Liver (tissue), 9 donors: ENCODE results near the gene PFN2. TPM values are rescaled to one million over a fixed set of nuclear protein-coding genes. Genes with fewer than 3 reads are reported as not detected.

Experiments
- DNase-seq: peaks from one replicate; pipeline ENCODE4 v3.0.0-alpha.2; 2017; ENCODE audit warnings: low spot score
- H3K27ac ChIP-seq, 2 donors: one replicate each; pipeline ENCODE4 v1.7.0; 2013; ENCODE audit warnings: inconsistent platforms in 2 of 2, low read length in 2 of 2, control low read depth in 1 of 2, low read depth in 1 of 2, mild to moderate bottlenecking in 1 of 2
- H3K27me3 ChIP-seq, 4 donors: one replicate each; pipeline versions ENCODE4 v1.6.1 to v1.7.0; 2013; ENCODE audit warnings: low read length in 3 of 4, inconsistent platforms in 1 of 4, mild to moderate bottlenecking in 1 of 4, moderate library complexity in 1 of 4; ENCODE audit not compliant: control insufficient read depth in 4 of 4, insufficient read depth in 4 of 4
- H3K36me3 ChIP-seq, 4 donors: one replicate each; pipeline versions ENCODE4 v1.6.1 to v1.7.0; 2013; ENCODE audit warnings: low read length in 3 of 4, mild to moderate bottlenecking in 3 of 4, low read depth in 1 of 4, moderate library complexity in 1 of 4; ENCODE audit not compliant: control insufficient read depth in 4 of 4, insufficient read depth in 3 of 4
- H3K4me1 ChIP-seq, 4 donors: one replicate each; pipeline versions ENCODE4 v1.6.1 to v1.7.0; 2013; ENCODE audit warnings: low read length in 3 of 4, mild to moderate bottlenecking in 3 of 4, moderate library complexity in 1 of 4; ENCODE audit not compliant: control insufficient read depth in 4 of 4, insufficient read depth in 4 of 4
- H3K4me3 ChIP-seq, 3 donors: one replicate each; pipeline versions ENCODE4 v1.6.1 to v1.7.0; 2013; ENCODE audit warnings: low read length in 3 of 3, control low read depth in 1 of 3, low read depth in 1 of 3, mild to moderate bottlenecking in 1 of 3
- H3K9ac ChIP-seq, 2 donors: one replicate each; pipeline ENCODE4 v1.7.0; 2013; ENCODE audit warnings: low read length in 2 of 2, mild to moderate bottlenecking in 2 of 2, moderate library complexity in 2 of 2, control low read depth in 1 of 2, low read depth in 1 of 2
- H3K9me3 ChIP-seq, 4 donors: one replicate each; pipeline versions ENCODE4 v1.6.1 to v1.7.0; 2013; ENCODE audit warnings: low read length in 3 of 4; ENCODE audit not compliant: control insufficient read depth in 4 of 4
- EGR1 ChIP-seq, 2 donors: IDR thresholded peaks; 2 replicates each; pipeline ENCODE4 v1.6.1; 2016 to 2018; ENCODE audit warnings: antibody characterized with exemption in 2 of 2, low read depth in 2 of 2
- FOXA1 ChIP-seq: IDR thresholded peaks from 2 replicates; pipeline ENCODE4 v1.6.1; 2016; ENCODE audit warnings: antibody characterized with exemption
- FOXA2 ChIP-seq: IDR thresholded peaks from 2 replicates; pipeline ENCODE4 v1.6.1; 2016; ENCODE audit warnings: antibody characterized with exemption
- GABPA ChIP-seq, 2 donors: IDR thresholded peaks in 1 of 2; conservative IDR thresholded peaks in 1 of 2; 2 replicates each; pipeline ENCODE4 v1.6.1; 2016; ENCODE audit warnings: antibody characterized with exemption in 2 of 2, mild to moderate bottlenecking in 1 of 2, moderate library complexity in 1 of 2
- HNF4A ChIP-seq, 2 donors: conservative IDR thresholded peaks; 2 replicates each; pipeline ENCODE4 v1.6.1; 2016; ENCODE audit warnings: antibody characterized with exemption in 2 of 2, mild to moderate bottlenecking in 2 of 2
- HNF4G ChIP-seq: IDR thresholded peaks from 2 replicates; pipeline ENCODE4 v1.6.1; 2016; ENCODE audit warnings: antibody characterized with exemption
- JUND ChIP-seq, 2 donors: IDR thresholded peaks; 2 replicates each; pipeline ENCODE4 v1.6.1; 2016; ENCODE audit warnings: antibody characterized with exemption in 2 of 2
- NR2F2 ChIP-seq: IDR thresholded peaks from 2 replicates; pipeline ENCODE4 v1.6.1; 2016; ENCODE audit warnings: antibody characterized with exemption
- RAD21 ChIP-seq, 2 donors: IDR thresholded peaks; 2 replicates each; pipeline ENCODE4 v1.6.1; 2016; ENCODE audit warnings: antibody characterized with exemption in 2 of 2, mild to moderate bottlenecking in 2 of 2
- RXRA ChIP-seq, 2 donors: IDR thresholded peaks; 2 replicates each; pipeline ENCODE4 v1.6.1; 2017 to 2018; ENCODE audit warnings: antibody characterized with exemption in 2 of 2, mild to moderate bottlenecking in 1 of 2
- TAF1 ChIP-seq: conservative IDR thresholded peaks from 2 replicates; pipeline ENCODE4 v1.6.1; 2016; ENCODE audit warnings: antibody characterized with exemption, mild to moderate bottlenecking
- YY1 ChIP-seq: IDR thresholded peaks from 2 replicates; pipeline ENCODE4 v1.6.1; 2016; ENCODE audit warnings: antibody characterized with exemption, mild to moderate bottlenecking
- WGBS: extraction: QIAGEN DNeasy Blood & Tissue Kit; methylation state at CpG from one replicate; pipeline ENCODE4 v1.1.7; 2013; 5-methylcytosine and 5-hydroxymethylcytosine counted together
- polyA plus RNA-seq, 2 donors: library from polyadenylated mRNA; stranded (reverse) in 1 of 2; unstranded in 1 of 2; fragments of 200-250 nt in 1 of 2; fragments of >200 nt in 1 of 2; fragmentation: Nextera tagmentation in 1 of 2; extraction: Ambion mirVana in 1 of 2; gene quantifications; one replicate each; pipeline versions ENCODE4 v1.2.1 to v1.2.3, GENCODE V29; 2013 to 2015
- total RNA-seq, 2 donors: library from RNA; depleted of rRNA; stranded (reverse); fragments of >200 nt; gene quantifications; one replicate each; pipeline ENCODE4 v1.2.3, GENCODE V29; 2014
- TF ChIP-seq, protein P1 (sequence below): fragments of 150-350 bp; IDR thresholded peaks from 2 replicates; pipeline ENCODE4 v1.5.1; 2017; ENCODE audit warnings: improper control_type of control experiment, low read depth, low read length; ENCODE audit not compliant: missing input control
- TF ChIP-seq, protein P2 (sequence below): IDR thresholded peaks from 2 replicates; pipeline ENCODE4 v1.6.1; 2016; ENCODE audit warnings: antibody characterized with exemption
- TF ChIP-seq, protein P3 (sequence below): IDR thresholded peaks from 2 replicates; pipeline ENCODE4 v1.6.1; 2016; ENCODE audit warnings: antibody characterized with exemption
- TF ChIP-seq, protein P4 (sequence below): IDR thresholded peaks from 2 replicates; pipeline ENCODE4 v1.6.1; 2016; ENCODE audit warnings: antibody characterized with exemption
- TF ChIP-seq, protein P5 (sequence below): IDR thresholded peaks from 2 replicates; pipeline ENCODE4 v1.6.1; 2016; ENCODE audit warnings: antibody characterized with exemption, mild to moderate bottlenecking
- donor health status: healthy.
- donor health status: healthy.
- donor health status: healthy.
- donor health status: healthy.
- donor health status: healthy.

Gene PFN2
- total and polyA plus RNA-seq, 4 donors = 8.2 to 15.1 (median 10.2) TPM

DNA sequence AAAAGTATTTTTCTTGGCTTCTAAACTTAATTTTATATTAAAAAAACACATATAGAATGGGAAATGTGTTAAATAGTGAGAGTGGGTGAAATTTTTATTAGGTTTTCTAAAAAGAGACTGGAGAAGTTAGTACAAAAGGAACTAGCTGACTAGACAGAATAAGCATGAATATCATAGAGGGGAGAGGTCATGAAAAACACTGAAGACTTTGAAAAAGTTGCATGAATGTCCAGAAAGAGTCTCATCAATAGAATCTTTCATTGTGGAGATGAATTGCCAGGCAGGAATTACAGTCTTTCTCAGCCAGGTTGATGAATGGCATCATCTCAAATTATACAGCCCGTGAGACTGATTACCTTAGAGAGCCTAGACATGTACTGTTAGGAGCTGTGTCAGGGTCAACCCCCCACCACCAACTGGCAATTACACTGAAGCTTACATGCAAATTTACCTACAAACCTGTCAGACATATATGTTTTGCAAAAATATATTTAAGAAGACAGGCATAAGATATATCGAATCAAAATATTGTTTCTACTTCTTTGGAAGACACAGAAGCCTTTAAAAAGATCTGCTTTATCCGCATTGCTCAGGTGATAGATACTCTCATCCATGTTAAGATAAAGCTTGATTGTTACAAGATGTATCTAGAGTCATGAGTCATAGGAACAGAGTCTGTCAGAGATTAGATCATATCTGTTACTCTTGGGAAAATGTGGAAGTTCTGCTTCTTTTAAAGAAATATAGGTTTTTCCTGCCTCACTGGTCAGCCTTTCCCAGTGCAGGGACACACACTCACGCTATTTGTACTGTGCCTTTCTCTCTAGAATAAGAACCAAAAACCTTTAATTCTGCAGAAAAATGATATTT, 34.8 kb upstream of the PFN2 start:
- Histone ChIP-seq H3K27me3 (no peaks in the 10 kb centered on the region), H3K36me3 (no peaks in the 10 kb centered on the region), H3K4me1 (no peaks in the 10 kb centered on the region), H3K4me3 (no peak overlapping the region), H3K9me3 (no peaks in the 10 kb centered on the region), H3K9ac (no peak overlapping the region), H3K27ac (no peak overlapping the region)
- 75% methylated on average over 4 of the region's 4 CpGs for WGBS
- TF ChIP-seq, protein P1, sequence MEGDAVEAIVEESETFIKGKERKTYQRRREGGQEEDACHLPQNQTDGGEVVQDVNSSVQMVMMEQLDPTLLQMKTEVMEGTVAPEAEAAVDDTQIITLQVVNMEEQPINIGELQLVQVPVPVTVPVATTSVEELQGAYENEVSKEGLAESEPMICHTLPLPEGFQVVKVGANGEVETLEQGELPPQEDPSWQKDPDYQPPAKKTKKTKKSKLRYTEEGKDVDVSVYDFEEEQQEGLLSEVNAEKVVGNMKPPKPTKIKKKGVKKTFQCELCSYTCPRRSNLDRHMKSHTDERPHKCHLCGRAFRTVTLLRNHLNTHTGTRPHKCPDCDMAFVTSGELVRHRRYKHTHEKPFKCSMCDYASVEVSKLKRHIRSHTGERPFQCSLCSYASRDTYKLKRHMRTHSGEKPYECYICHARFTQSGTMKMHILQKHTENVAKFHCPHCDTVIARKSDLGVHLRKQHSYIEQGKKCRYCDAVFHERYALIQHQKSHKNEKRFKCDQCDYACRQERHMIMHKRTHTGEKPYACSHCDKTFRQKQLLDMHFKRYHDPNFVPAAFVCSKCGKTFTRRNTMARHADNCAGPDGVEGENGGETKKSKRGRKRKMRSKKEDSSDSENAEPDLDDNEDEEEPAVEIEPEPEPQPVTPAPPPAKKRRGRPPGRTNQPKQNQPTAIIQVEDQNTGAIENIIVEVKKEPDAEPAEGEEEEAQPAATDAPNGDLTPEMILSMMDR = no peak
- TF ChIP-seq HNF4G = no peak
- TF ChIP-seq, protein P2, sequence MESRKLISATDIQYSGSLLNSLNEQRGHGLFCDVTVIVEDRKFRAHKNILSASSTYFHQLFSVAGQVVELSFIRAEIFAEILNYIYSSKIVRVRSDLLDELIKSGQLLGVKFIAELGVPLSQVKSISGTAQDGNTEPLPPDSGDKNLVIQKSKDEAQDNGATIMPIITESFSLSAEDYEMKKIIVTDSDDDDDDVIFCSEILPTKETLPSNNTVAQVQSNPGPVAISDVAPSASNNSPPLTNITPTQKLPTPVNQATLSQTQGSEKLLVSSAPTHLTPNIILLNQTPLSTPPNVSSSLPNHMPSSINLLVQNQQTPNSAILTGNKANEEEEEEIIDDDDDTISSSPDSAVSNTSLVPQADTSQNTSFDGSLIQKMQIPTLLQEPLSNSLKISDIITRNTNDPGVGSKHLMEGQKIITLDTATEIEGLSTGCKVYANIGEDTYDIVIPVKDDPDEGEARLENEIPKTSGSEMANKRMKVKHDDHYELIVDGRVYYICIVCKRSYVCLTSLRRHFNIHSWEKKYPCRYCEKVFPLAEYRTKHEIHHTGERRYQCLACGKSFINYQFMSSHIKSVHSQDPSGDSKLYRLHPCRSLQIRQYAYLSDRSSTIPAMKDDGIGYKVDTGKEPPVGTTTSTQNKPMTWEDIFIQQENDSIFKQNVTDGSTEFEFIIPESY = no peak
- TF ChIP-seq, protein P3, sequence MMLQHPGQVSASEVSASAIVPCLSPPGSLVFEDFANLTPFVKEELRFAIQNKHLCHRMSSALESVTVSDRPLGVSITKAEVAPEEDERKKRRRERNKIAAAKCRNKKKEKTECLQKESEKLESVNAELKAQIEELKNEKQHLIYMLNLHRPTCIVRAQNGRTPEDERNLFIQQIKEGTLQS = no peak
- no peak for TF ChIP-seq EGR1 (IDR thresholded peaks at IDR 0.05; ENCODE audit: low read depth in 2 of 2)
- TF ChIP-seq, protein P4, sequence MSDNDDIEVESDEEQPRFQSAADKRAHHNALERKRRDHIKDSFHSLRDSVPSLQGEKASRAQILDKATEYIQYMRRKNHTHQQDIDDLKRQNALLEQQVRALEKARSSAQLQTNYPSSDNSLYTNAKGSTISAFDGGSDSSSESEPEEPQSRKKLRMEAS = no peak
- no peak for TF ChIP-seq RAD21 (IDR thresholded peaks at IDR 0.05)
- no peak for TF ChIP-seq TAF1
- TF ChIP-seq HNF4A (conservative IDR thresholded peaks at IDR 0.05) = no peak
- TF ChIP-seq, protein P5, sequence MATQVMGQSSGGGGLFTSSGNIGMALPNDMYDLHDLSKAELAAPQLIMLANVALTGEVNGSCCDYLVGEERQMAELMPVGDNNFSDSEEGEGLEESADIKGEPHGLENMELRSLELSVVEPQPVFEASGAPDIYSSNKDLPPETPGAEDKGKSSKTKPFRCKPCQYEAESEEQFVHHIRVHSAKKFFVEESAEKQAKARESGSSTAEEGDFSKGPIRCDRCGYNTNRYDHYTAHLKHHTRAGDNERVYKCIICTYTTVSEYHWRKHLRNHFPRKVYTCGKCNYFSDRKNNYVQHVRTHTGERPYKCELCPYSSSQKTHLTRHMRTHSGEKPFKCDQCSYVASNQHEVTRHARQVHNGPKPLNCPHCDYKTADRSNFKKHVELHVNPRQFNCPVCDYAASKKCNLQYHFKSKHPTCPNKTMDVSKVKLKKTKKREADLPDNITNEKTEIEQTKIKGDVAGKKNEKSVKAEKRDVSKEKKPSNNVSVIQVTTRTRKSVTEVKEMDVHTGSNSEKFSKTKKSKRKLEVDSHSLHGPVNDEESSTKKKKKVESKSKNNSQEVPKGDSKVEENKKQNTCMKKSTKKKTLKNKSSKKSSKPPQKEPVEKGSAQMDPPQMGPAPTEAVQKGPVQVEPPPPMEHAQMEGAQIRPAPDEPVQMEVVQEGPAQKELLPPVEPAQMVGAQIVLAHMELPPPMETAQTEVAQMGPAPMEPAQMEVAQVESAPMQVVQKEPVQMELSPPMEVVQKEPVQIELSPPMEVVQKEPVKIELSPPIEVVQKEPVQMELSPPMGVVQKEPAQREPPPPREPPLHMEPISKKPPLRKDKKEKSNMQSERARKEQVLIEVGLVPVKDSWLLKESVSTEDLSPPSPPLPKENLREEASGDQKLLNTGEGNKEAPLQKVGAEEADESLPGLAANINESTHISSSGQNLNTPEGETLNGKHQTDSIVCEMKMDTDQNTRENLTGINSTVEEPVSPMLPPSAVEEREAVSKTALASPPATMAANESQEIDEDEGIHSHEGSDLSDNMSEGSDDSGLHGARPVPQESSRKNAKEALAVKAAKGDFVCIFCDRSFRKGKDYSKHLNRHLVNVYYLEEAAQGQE = no peak
- no peak for DNase-seq

DNA sequence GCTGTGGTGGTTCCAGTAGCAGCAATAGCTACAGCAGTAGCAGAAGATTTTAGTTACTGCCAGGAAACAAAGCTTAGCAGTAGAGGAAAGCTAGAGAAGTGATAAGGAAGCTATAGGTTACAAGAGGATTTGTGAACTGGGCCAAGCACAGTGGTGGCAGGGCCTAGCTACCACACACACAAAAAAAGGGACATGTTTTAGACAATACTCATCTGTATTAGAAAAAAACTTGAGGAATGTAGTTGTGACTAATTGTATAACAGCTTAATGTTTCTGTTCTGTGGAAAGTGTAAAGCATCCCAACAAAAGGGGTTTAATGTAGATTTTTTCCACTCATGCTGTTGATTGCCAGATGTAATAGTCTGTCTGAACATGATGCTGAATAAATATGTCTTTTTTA, 29.9 kb upstream of the PFN2 start:
- Histone ChIP-seq H3K4me3 (no peak overlapping the region), H3K9me3 (no peaks in the 10 kb centered on the region), H3K4me1 (no peaks in the 10 kb centered on the region), H3K27ac (no peak overlapping the region), H3K36me3 (no peaks in the 10 kb centered on the region), H3K9ac (no peak overlapping the region), H3K27me3 (no peaks in the 10 kb centered on the region)
- no peak for DNase-seq
- TF ChIP-seq GABPA (IDR thresholded peaks at IDR 0.05 in 1 of 2, conservative IDR thresholded peaks at IDR 0.05 in 1 of 2) (no peak), JUND (IDR thresholded peaks at IDR 0.05) (no peak), TAF1 (no peak), EGR1 (IDR thresholded peaks at IDR 0.05; ENCODE audit: low read depth in 2 of 2) (no peak), HNF4A (conservative IDR thresholded peaks at IDR 0.05) (no peak), NR2F2 (no peak), FOXA1 (no peak), RXRA (IDR thresholded peaks at IDR 0.05) (no peak), FOXA2 (no peak), HNF4G (no peak), YY1 (no peak)
- TF ChIP-seq, protein P1 = no peak
- TF ChIP-seq, protein P4 = no peak
- TF ChIP-seq, protein P2 = no peak
